ENCODE data around the gene CTSW.

The CTSW gene

GRCh38 chr11:65870307-65870658, 9.4 kb upstream of the CTSW start:
- Histone ChIP-seq H3K9me3 (ENCODE audit: severe bottlenecking) (no peaks in the 10 kb centered on the region), H3K4me3 (ENCODE audit: severe bottlenecking) (no peak overlapping the region), H3K27ac (ENCODE audit: poor library complexity, severe bottlenecking) (no peak overlapping the region), H3K4me1 (ENCODE audit: insufficient read depth, poor library complexity, severe bottlenecking) (no peaks in the 10 kb centered on the region), H3K36me3 (ENCODE audit: low read depth) (peaks cover 28% of the 10 kb centered on the region), H3K27me3 (ENCODE audit: insufficient read depth, poor library complexity, severe bottlenecking) (no peaks in the 10 kb centered on the region)
- DNase-seq (ENCODE audit: low spot score), result no peak
- ATAC-seq (ENCODE audit: low read depth), result no peak
- TF ChIP-seq, protein P1, sequence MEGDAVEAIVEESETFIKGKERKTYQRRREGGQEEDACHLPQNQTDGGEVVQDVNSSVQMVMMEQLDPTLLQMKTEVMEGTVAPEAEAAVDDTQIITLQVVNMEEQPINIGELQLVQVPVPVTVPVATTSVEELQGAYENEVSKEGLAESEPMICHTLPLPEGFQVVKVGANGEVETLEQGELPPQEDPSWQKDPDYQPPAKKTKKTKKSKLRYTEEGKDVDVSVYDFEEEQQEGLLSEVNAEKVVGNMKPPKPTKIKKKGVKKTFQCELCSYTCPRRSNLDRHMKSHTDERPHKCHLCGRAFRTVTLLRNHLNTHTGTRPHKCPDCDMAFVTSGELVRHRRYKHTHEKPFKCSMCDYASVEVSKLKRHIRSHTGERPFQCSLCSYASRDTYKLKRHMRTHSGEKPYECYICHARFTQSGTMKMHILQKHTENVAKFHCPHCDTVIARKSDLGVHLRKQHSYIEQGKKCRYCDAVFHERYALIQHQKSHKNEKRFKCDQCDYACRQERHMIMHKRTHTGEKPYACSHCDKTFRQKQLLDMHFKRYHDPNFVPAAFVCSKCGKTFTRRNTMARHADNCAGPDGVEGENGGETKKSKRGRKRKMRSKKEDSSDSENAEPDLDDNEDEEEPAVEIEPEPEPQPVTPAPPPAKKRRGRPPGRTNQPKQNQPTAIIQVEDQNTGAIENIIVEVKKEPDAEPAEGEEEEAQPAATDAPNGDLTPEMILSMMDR (IDR thresholded peaks at IDR 0.05; ENCODE audit: poor library complexity, severe bottlenecking), result no peak

DNA sequence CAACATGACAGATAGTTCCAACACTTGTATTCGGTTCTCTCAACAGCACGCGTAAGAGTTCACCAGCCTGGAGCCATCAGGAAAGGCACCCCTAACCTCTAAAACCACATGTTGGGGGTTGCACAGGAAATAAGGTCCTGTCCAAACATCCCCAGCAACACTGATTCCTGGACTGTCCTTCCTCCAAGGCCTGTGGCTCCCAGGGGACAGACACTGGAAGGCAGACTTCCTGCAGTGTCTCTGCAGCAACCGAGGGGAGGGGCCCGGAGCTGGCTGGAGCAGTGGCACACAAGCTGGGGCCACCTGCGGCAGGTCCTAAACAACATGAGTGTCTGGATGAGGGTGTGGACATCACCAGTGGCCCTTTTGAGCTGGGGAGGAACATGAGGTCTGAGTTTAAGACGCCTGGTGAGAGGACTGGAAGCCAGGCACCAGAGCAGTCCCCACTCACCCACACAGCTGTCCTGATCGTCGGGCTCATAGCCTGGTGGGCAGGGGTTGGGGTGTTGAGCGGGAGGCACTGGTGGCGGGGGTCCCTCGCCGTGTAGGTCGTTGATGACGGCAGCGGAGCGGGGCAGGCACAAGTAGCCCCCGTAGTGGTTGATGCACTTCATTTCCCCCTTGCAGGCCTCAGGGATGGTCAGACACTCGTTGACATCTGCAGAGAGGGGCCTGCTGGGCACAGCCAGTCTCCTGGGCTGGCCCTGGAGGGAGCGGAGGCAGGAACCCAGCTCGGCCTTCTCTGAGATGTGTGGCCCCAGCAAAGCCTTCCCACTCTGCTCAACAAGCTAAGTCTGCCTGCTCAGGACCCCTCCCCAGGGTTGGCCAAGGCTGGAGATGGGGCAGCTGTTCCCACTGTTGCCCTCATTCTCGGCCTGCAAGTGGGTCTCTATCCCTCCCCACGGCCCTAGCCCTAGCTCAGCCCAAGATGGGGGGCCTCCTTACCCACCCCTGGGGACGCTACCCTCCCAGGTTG, 8.6 kb upstream of the CTSW start:
- Histone ChIP-seq H3K9me3 (ENCODE audit: severe bottlenecking) (no peaks in the 10 kb centered on the region), H3K4me3 (ENCODE audit: severe bottlenecking) (no peak overlapping the region), H3K27me3 (ENCODE audit: insufficient read depth, poor library complexity, severe bottlenecking) (no peaks in the 10 kb centered on the region), H3K36me3 (ENCODE audit: low read depth) (peaks cover 21% of the 10 kb centered on the region), H3K27ac (ENCODE audit: poor library complexity, severe bottlenecking) (peak overlapping the region; percentile 72), H3K4me1 (ENCODE audit: insufficient read depth, poor library complexity, severe bottlenecking) (no peaks in the 10 kb centered on the region)
- TF ChIP-seq, protein P1 (IDR thresholded peaks at IDR 0.05; ENCODE audit: poor library complexity, severe bottlenecking), result no peak
- DNase-seq (ENCODE audit: low spot score) (no peak), ATAC-seq (ENCODE audit: low read depth) (no peak)

GRCh38 chr11:65871811-65872548, 7.7 kb upstream of the CTSW start:
- peak; percentile 32 for ATAC-seq (ENCODE audit: low read depth)
- no peaks in the 10 kb centered on the region for H3K4me1 ChIP-seq (ENCODE audit: insufficient read depth, poor library complexity, severe bottlenecking)
- peak; percentile 58 for DNase-seq (ENCODE audit: low spot score)
- no peaks in the 10 kb centered on the region for H3K9me3 ChIP-seq (ENCODE audit: severe bottlenecking)
- TF ChIP-seq, protein P1 (IDR thresholded peaks at IDR 0.05; ENCODE audit: poor library complexity, severe bottlenecking), result no peak
- no peaks in the 10 kb centered on the region for H3K27me3 ChIP-seq (ENCODE audit: insufficient read depth, poor library complexity, severe bottlenecking)
- peak overlapping the region; percentile 34 for H3K4me3 ChIP-seq (ENCODE audit: severe bottlenecking)
- H3K27ac ChIP-seq (ENCODE audit: poor library complexity, severe bottlenecking), result peak overlapping the region; percentile 72
- peaks cover 11% of the 10 kb centered on the region for H3K36me3 ChIP-seq (ENCODE audit: low read depth)

DNA sequence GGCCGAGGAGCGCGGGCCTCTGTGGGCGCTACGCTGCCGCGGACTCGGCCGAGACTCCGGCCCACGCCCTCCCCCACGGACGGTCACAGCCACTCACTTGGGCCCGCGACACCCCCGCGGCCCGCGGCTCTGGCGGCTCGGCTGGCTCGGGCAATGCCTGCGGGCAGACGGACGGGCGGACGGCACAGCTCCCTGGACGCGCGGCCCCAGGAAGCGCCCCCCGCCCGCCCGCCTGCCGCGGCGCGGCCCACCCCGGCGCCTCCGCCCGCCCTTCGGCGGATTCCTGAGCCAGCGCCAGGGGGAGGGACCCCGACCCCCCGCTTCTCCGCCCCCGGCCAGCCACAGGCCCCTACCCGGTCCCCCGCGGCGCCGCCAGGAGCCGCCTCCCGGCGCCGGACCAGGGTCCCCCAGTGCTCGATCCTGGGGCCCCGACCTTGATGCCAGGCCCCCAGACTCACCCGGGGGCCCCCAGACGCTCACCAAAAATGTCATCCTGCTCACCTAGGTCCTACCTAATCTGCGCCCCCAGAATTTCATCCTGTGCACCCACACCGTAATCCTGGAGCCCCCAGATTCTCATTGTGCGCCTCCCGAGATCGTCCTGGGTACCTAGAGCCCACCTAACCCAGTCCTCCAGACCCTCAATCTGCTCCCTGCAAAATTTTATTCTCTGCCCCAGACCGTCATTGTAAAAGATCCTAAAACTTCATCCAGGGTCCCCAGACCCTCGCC, 6.9 kb upstream of the CTSW start, which contains the start of gene EFEMP2:
EFEMP2 (minus strand) TSS at position 215 of the 732 bp plus-strand sequence. CDS start 446 bp downstream, outside the sequence.
- no peak for DNase-seq (ENCODE audit: low spot score)
- TF ChIP-seq, protein P1 (IDR thresholded peaks at IDR 0.05; ENCODE audit: poor library complexity, severe bottlenecking), result no peak
- H3K27me3 ChIP-seq (ENCODE audit: insufficient read depth, poor library complexity, severe bottlenecking), result no peaks in the 10 kb centered on the region
- H3K9me3 ChIP-seq (ENCODE audit: severe bottlenecking), result no peaks in the 10 kb centered on the region
- no peaks in the 10 kb centered on the region for H3K4me1 ChIP-seq (ENCODE audit: insufficient read depth, poor library complexity, severe bottlenecking)
- peak within 1 kb of the TSS; percentile 34 for H3K4me3 ChIP-seq (ENCODE audit: severe bottlenecking)
- H3K36me3 ChIP-seq (ENCODE audit: low read depth), result peaks cover 4% of the 10 kb centered on the region
- ATAC-seq (ENCODE audit: low read depth), result no peak
- peak within 1 kb of the TSS; percentile 72 for H3K27ac ChIP-seq (ENCODE audit: poor library complexity, severe bottlenecking)
